ENCODE results near the gene KRTAP5-1.

Gene KRTAP5-1

GRCh38 chr11:1566381-1567051 is 18.6 kb downstream of the KRTAP5-1 start:
- in situ Hi-C loops (cut with HindIII; ENCODE audit: low pct_ligation_motif_present, low sequenced_read_pairs) = no loop called here

GRCh38 chr11:1565904-1566247 is 19.2 kb downstream of the KRTAP5-1 start:
- H3K27ac ChIP-seq = no peak overlapping the region
- H3K4me3 ChIP-seq (ENCODE audit: low read depth, low read length) = no peak overlapping the region
- DNase-seq = no peak
- in situ Hi-C loops (cut with HindIII; ENCODE audit: low pct_ligation_motif_present, low sequenced_read_pairs) = no loop called here
- no peak for TF ChIP-seq CTCF (IDR thresholded peaks at IDR 0.05; ENCODE audit: low read depth, low read length, missing control alignments)
- H3K27me3 ChIP-seq (replicated peaks) = no peaks in the 10 kb centered on the region
- H3K36me3 ChIP-seq (replicated peaks) = no peaks in the 10 kb centered on the region

More at GRCh38 chr11:1566381-1567051, 18.6 kb downstream of the KRTAP5-1 start:
- TF ChIP-seq CTCF (IDR thresholded peaks at IDR 0.05; ENCODE audit: low read depth, low read length, missing control alignments) = peak; percentile 35
- H3K27ac ChIP-seq = no peak overlapping the region
- no peaks in the 10 kb centered on the region for H3K27me3 ChIP-seq (replicated peaks)
- H3K4me3 ChIP-seq (ENCODE audit: low read depth, low read length) = no peak overlapping the region
- H3K36me3 ChIP-seq (replicated peaks) = no peaks in the 10 kb centered on the region
- no peak for DNase-seq

- Histone ChIP-seq H3K27ac (no peak overlapping the region), H3K27me3 (replicated peaks) (no peaks in the 10 kb centered on the region), H3K36me3 (replicated peaks) (no peaks in the 10 kb centered on the region), H3K4me3 (ENCODE audit: low read depth, low read length) (no peak overlapping the region)
- no peak for TF ChIP-seq CTCF (IDR thresholded peaks at IDR 0.05; ENCODE audit: low read depth, low read length, missing control alignments)
- no peak for DNase-seq
- in situ Hi-C loops (cut with HindIII; ENCODE audit: low pct_ligation_motif_present, low sequenced_read_pairs) = no loop called here
Observed at GRCh38 chr11:1565173-1565903, 19.7 kb downstream of the KRTAP5-1 start.

GRCh38 chr11:1564535-1565172 is 20.4 kb downstream of the KRTAP5-1 start:
- in situ Hi-C loops (cut with HindIII; ENCODE audit: low pct_ligation_motif_present, low sequenced_read_pairs) = no loop called here
- no peak for TF ChIP-seq CTCF (IDR thresholded peaks at IDR 0.05; ENCODE audit: low read depth, low read length, missing control alignments)
- Histone ChIP-seq H3K27ac (no peak overlapping the region), H3K27me3 (replicated peaks) (no peaks in the 10 kb centered on the region), H3K36me3 (replicated peaks) (no peaks in the 10 kb centered on the region), H3K4me3 (ENCODE audit: low read depth, low read length) (no peak overlapping the region)
- DNase-seq = peak; percentile 87

GRCh38 chr11:1563697-1564534 is 21.2 kb downstream of the KRTAP5-1 start:
- in situ Hi-C loops (cut with HindIII; ENCODE audit: low pct_ligation_motif_present, low sequenced_read_pairs) = no loop called here
- no peak for DNase-seq
- Histone ChIP-seq H3K4me3 (ENCODE audit: low read depth, low read length) (no peak overlapping the region), H3K27me3 (replicated peaks) (no peaks in the 10 kb centered on the region), H3K27ac (no peak overlapping the region), H3K36me3 (replicated peaks) (no peaks in the 10 kb centered on the region)
- no peak for TF ChIP-seq CTCF (IDR thresholded peaks at IDR 0.05; ENCODE audit: low read depth, low read length, missing control alignments)
